HepG2 (cell line): Measurements from ENCODE around the gene RAB17.

ENCODE experiments used
- ARNT2 ChIP-seq: sonication (generic); formaldehyde crosslinking; IDR thresholded peaks from 2 replicates; pipeline ENCODE4 v1.8.0; 2022; ENCODE audit warnings: mild to moderate bottlenecking, low read depth, missing genetic modification reagents, moderate library complexity
- ATM ChIP-seq: fragments of 450-650 bp; IDR thresholded peaks from 2 replicates; pipeline ENCODE4 v1.7.1; 2017; ENCODE audit warnings: mild to moderate bottlenecking, borderline replicate concordance
- CTCF ChIP-seq: sonication (generic); formaldehyde crosslinking; IDR thresholded peaks from 2 replicates; pipeline ENCODE4 v1.5.0; 2020; ENCODE audit warnings: mild to moderate bottlenecking, missing genetic modification reagents, moderate library complexity
- HCFC1 ChIP-seq: fragments of 150-350 bp; IDR thresholded peaks from 2 replicates; pipeline ENCODE4 v1.6.1; 2014; ENCODE audit warnings: low read depth, low read length
- JUN ChIP-seq: sonication (generic); formaldehyde crosslinking; IDR thresholded peaks from 2 replicates; pipeline ENCODE4 v1.4.0; 2020; ENCODE audit warnings: mild to moderate bottlenecking, missing genetic modification reagents
- KAT2B ChIP-seq: fragments of 150-350 bp; IDR thresholded peaks from 2 replicates; pipeline ENCODE4 v1.6.1; 2014; ENCODE audit warnings: low read depth, low read length, borderline replicate concordance
- NR2C2 ChIP-seq: sonication (generic); formaldehyde crosslinking; IDR thresholded peaks from 2 replicates; pipeline ENCODE4 v1.4.0; 2020; ENCODE audit warnings: missing genetic modification reagents, mild to moderate bottlenecking, moderate library complexity, borderline replicate concordance
- POLR2AphosphoS5 ChIP-seq: IDR thresholded peaks from 2 replicates; pipeline ENCODE4 v1.6.1; 2012; ENCODE audit warnings: low read depth, low read length
- SPEN ChIP-seq: sonication (generic); formaldehyde crosslinking; IDR thresholded peaks from 2 replicates; pipeline ENCODE4 v1.5.1; 2020; ENCODE audit warnings: low read depth, mild to moderate bottlenecking, missing genetic modification reagents
- ZBTB2 ChIP-seq: sonication (generic); formaldehyde crosslinking; IDR thresholded peaks from 2 replicates; pipeline ENCODE4 v1.8.0; 2022; ENCODE audit warnings: low read depth, missing genetic modification reagents
- ZNF800 ChIP-seq: sonication (generic); formaldehyde crosslinking; IDR thresholded peaks from 2 replicates; pipeline ENCODE4 v1.4.0; 2020; ENCODE audit warnings: missing genetic modification reagents
- ZSCAN9 ChIP-seq: IDR thresholded peaks from 2 replicates; pipeline ENCODE4 v1.6.1; 2016; ENCODE audit warnings: borderline replicate concordance
- TF ChIP-seq, protein P1 (sequence below): sonication (generic); formaldehyde crosslinking; IDR thresholded peaks from 2 replicates; pipeline ENCODE4 v1.4.0; 2020; ENCODE audit warnings: missing genetic modification reagents

GRCh38 chr2:237604391-237604790 is 13.9 kb upstream of the RAB17 start:
- TF ChIP-seq POLR2AphosphoS5 = no peak
- no peak for TF ChIP-seq NR2C2 (CRISPR knock-in tag)
- TF ChIP-seq ZBTB2 (CRISPR knock-in tag) = no peak
- no peak for TF ChIP-seq ATM
- TF ChIP-seq CTCF (CRISPR knock-in tag) = no peak
- no peak for TF ChIP-seq ARNT2 (CRISPR knock-in tag)
- TF ChIP-seq ZNF800 (CRISPR knock-in tag) = no peak
- TF ChIP-seq, protein P1, sequence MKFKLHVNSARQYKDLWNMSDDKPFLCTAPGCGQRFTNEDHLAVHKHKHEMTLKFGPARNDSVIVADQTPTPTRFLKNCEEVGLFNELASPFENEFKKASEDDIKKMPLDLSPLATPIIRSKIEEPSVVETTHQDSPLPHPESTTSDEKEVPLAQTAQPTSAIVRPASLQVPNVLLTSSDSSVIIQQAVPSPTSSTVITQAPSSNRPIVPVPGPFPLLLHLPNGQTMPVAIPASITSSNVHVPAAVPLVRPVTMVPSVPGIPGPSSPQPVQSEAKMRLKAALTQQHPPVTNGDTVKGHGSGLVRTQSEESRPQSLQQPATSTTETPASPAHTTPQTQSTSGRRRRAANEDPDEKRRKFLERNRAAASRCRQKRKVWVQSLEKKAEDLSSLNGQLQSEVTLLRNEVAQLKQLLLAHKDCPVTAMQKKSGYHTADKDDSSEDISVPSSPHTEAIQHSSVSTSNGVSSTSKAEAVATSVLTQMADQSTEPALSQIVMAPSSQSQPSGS (CRISPR knock-in tag) = no peak
- no peak for TF ChIP-seq KAT2B
- TF ChIP-seq ZSCAN9 (CRISPR knock-in tag) = no peak
- no peak for TF ChIP-seq HCFC1
- no peak for TF ChIP-seq SPEN (CRISPR knock-in tag)
- no peak for TF ChIP-seq JUN
